T-helper 1 cell treated with Interleukin-12 subunit alpha and Interleukin-12 subunit beta and Interleukin-4 antibody, amounts not matched to agents 30 μg/mL and 1 μg/mL, for 36 hours (primary cell): ENCODE measurements around the gene FAM3B.

Experiments used
- H3K27ac Mint-ChIP-seq: one replicate; pipeline ENCODE4 v1.8.0; 2021; ENCODE audit warnings: mild to moderate bottlenecking, mixed read lengths
- H3K27me3 Mint-ChIP-seq: one replicate; pipeline ENCODE4 v1.8.0; 2021; ENCODE audit warnings: low read depth, mixed read lengths
- H3K36me3 Mint-ChIP-seq: one replicate; pipeline ENCODE4 v1.8.0; 2021; ENCODE audit warnings: low read depth, mixed read lengths
- H3K4me1 Mint-ChIP-seq: one replicate; pipeline ENCODE4 v1.8.0; 2021; ENCODE audit warnings: low read depth, mixed read lengths
- H3K4me3 Mint-ChIP-seq: one replicate; pipeline ENCODE4 v1.8.0; 2021; ENCODE audit warnings: mild to moderate bottlenecking, moderate library complexity, mixed read lengths
- H3K9me3 Mint-ChIP-seq: one replicate; pipeline ENCODE4 v1.8.0; 2021; ENCODE audit warnings: mixed read lengths

Gene FAM3B

GRCh38 chr21:41316200-41317062 lies at the start of gene FAM3B:
Gene FAM3B (plus strand): TSS chr21:41316801. CDS start chr21:41316880, 79 bp downstream.
- Mint-ChIP-seq H3K27ac (no peak within 1 kb of the TSS), H3K4me1 (peaks cover under 1% of the 10 kb centered on the region), H3K36me3 (no peaks in the 10 kb centered on the region), H3K9me3 (no peaks in the 10 kb centered on the region), H3K27me3 (peaks cover 57% of the 10 kb centered on the region), H3K4me3 (no peak within 1 kb of the TSS)

- Mint-ChIP-seq H3K27ac (no peak overlapping the region), H3K4me1 (no peaks in the 10 kb centered on the region), H3K4me3 (no peak overlapping the region), H3K27me3 (peaks cover 12% of the 10 kb centered on the region), H3K36me3 (no peaks in the 10 kb centered on the region), H3K9me3 (peaks cover 6% of the 10 kb centered on the region)
Measured at GRCh38 chr21:41267346-41267745, 49.3 kb upstream of the FAM3B start.

GRCh38 chr21:41269535-41269934 lies 47.1 kb upstream of the FAM3B start:
- H3K27me3 Mint-ChIP-seq = peaks cover 10% of the 10 kb centered on the region
- peaks cover 13% of the 10 kb centered on the region for H3K9me3 Mint-ChIP-seq
- H3K27ac Mint-ChIP-seq = no peak overlapping the region
- no peaks in the 10 kb centered on the region for H3K36me3 Mint-ChIP-seq
- no peaks in the 10 kb centered on the region for H3K4me1 Mint-ChIP-seq
- H3K4me3 Mint-ChIP-seq = no peak overlapping the region

- Mint-ChIP-seq H3K27me3 (peaks cover 14% of the 10 kb centered on the region), H3K36me3 (no peaks in the 10 kb centered on the region), H3K4me3 (no peak overlapping the region), H3K9me3 (peaks cover 8% of the 10 kb centered on the region), H3K27ac (no peak overlapping the region), H3K4me1 (no peaks in the 10 kb centered on the region)
Measured at GRCh38 chr21:41277196-41277595, 39.4 kb upstream of the FAM3B start.

GRCh38 chr21:41277846-41278245 lies 38.8 kb upstream of the FAM3B start:
- H3K36me3 Mint-ChIP-seq = no peaks in the 10 kb centered on the region
- peaks cover 8% of the 10 kb centered on the region for H3K27me3 Mint-ChIP-seq
- H3K9me3 Mint-ChIP-seq = peaks cover 1% of the 10 kb centered on the region
- no peaks in the 10 kb centered on the region for H3K4me1 Mint-ChIP-seq
- H3K4me3 Mint-ChIP-seq = no peak overlapping the region
- no peak overlapping the region for H3K27ac Mint-ChIP-seq

GRCh38 chr21:41280115-41280919 lies 36.3 kb upstream of the FAM3B start:
- H3K9me3 Mint-ChIP-seq = no peaks in the 10 kb centered on the region
- no peak overlapping the region for H3K27ac Mint-ChIP-seq
- no peak overlapping the region for H3K4me3 Mint-ChIP-seq
- no peaks in the 10 kb centered on the region for H3K4me1 Mint-ChIP-seq
- H3K27me3 Mint-ChIP-seq = peaks cover 17% of the 10 kb centered on the region
- H3K36me3 Mint-ChIP-seq = no peaks in the 10 kb centered on the region

GRCh38 chr21:41282412-41282811 lies 34.2 kb upstream of the FAM3B start:
- no peak overlapping the region for H3K4me3 Mint-ChIP-seq

GRCh38 chr21:41283211-41283818 lies 33.3 kb upstream of the FAM3B start:
- Mint-ChIP-seq H3K9me3 (no peaks in the 10 kb centered on the region), H3K27me3 (peaks cover 17% of the 10 kb centered on the region), H3K36me3 (no peaks in the 10 kb centered on the region), H3K4me1 (no peaks in the 10 kb centered on the region), H3K4me3 (no peak overlapping the region), H3K27ac (no peak overlapping the region)

More at GRCh38 chr21:41282412-41282811, 34.2 kb upstream of the FAM3B start:
- Mint-ChIP-seq H3K4me1 (no peaks in the 10 kb centered on the region), H3K27me3 (peaks cover 17% of the 10 kb centered on the region), H3K27ac (no peak overlapping the region), H3K36me3 (no peaks in the 10 kb centered on the region), H3K9me3 (no peaks in the 10 kb centered on the region)

- H3K9me3 Mint-ChIP-seq = no peaks in the 10 kb centered on the region
- H3K27me3 Mint-ChIP-seq = peaks cover 34% of the 10 kb centered on the region
- H3K36me3 Mint-ChIP-seq = no peaks in the 10 kb centered on the region
- H3K4me1 Mint-ChIP-seq = peaks cover 3% of the 10 kb centered on the region
- H3K27ac Mint-ChIP-seq = no peak overlapping the region
- H3K4me3 Mint-ChIP-seq = no peak overlapping the region
Measured at GRCh38 chr21:41289431-41289830, 27.2 kb upstream of the FAM3B start.

- Mint-ChIP-seq H3K27ac (no peak overlapping the region), H3K9me3 (no peaks in the 10 kb centered on the region), H3K4me3 (no peak overlapping the region), H3K27me3 (peaks cover 34% of the 10 kb centered on the region), H3K4me1 (peaks cover 3% of the 10 kb centered on the region), H3K36me3 (no peaks in the 10 kb centered on the region)
Measured at GRCh38 chr21:41290106-41290799, 26.3 kb upstream of the FAM3B start.

- peaks cover 5% of the 10 kb centered on the region for H3K9me3 Mint-ChIP-seq
- H3K4me1 Mint-ChIP-seq = peaks cover 3% of the 10 kb centered on the region
- no peak overlapping the region for H3K27ac Mint-ChIP-seq
- H3K4me3 Mint-ChIP-seq = no peak overlapping the region
- H3K36me3 Mint-ChIP-seq = no peaks in the 10 kb centered on the region
- peaks cover 36% of the 10 kb centered on the region for H3K27me3 Mint-ChIP-seq
Measured at GRCh38 chr21:41294548-41295231, 21.9 kb upstream of the FAM3B start.

- H3K27me3 Mint-ChIP-seq = peaks cover 27% of the 10 kb centered on the region
- H3K27ac Mint-ChIP-seq = no peak overlapping the region
- no peaks in the 10 kb centered on the region for H3K36me3 Mint-ChIP-seq
- H3K4me1 Mint-ChIP-seq = peaks cover 3% of the 10 kb centered on the region
- H3K9me3 Mint-ChIP-seq = peaks cover 5% of the 10 kb centered on the region
- no peak overlapping the region for H3K4me3 Mint-ChIP-seq
Measured at GRCh38 chr21:41295721-41296254, 20.8 kb upstream of the FAM3B start.

- Mint-ChIP-seq H3K27me3 (peaks cover 24% of the 10 kb centered on the region), H3K4me3 (no peak overlapping the region), H3K9me3 (peaks cover 9% of the 10 kb centered on the region), H3K4me1 (no peaks in the 10 kb centered on the region), H3K27ac (no peak overlapping the region), H3K36me3 (no peaks in the 10 kb centered on the region)
Measured at GRCh38 chr21:41302976-41303375, 13.6 kb upstream of the FAM3B start.
